Esophagus mucosa (tissue), 1 donor: ENCODE measurements around the gene KLK13. TPM values are rescaled to one million over a fixed set of nuclear protein-coding genes. Genes with fewer than 3 reads are reported as not detected.

Experiments
- ATAC-seq: fragments of 200-7000 bp; cut with Tn5 transposase; one replicate; pipeline ENCODE4 v1.9.1; 2020
- total RNA-seq: library from RNA; stranded (reverse); gene quantifications from one replicate; pipeline ENCODE4 v1.2.4, GENCODE V29; 2023
- donor health status: DM: yes; HTN: yes; CAD: no.

KLK13 gene
- total RNA-seq, 1 donor from 2014 or later, result 1,054 TPM

- ATAC-seq, result no peak
Observed at GRCh38 chr19:51091895-51092873, 27.3 kb upstream of the KLK13 start.

- no peak for ATAC-seq
Observed at GRCh38 chr19:51091126-51091525, 26.2 kb upstream of the KLK13 start.

GRCh38 chr19:51090471-51090870 lies 25.6 kb upstream of the KLK13 start:
- ATAC-seq, result no peak

- no peak for ATAC-seq
Observed at GRCh38 chr19:51089786-51090185, 24.9 kb upstream of the KLK13 start.

GRCh38 chr19:51086153-51086850 lies 21.4 kb upstream of the KLK13 start:
- no peak for ATAC-seq

GRCh38 chr19:51084505-51084904 lies 19.6 kb upstream of the KLK13 start:
- ATAC-seq, result no peak

- ATAC-seq, result no peak
Observed at GRCh38 chr19:51083783-51084182, 18.9 kb upstream of the KLK13 start.

- ATAC-seq, result no peak
Observed at GRCh38 chr19:51083181-51083580, 18.3 kb upstream of the KLK13 start.

- ATAC-seq, result no peak
Observed at GRCh38 chr19:51082611-51083010, 17.7 kb upstream of the KLK13 start, which contains the start of gene KLK14. Gene KLK14, minus strand, starts transcription at chr19:51082887. Its CDS starts 273 bp downstream, at chr19:51082614.

- ATAC-seq, result no peak
Observed at GRCh38 chr19:51081476-51081875, 16.6 kb upstream of the KLK13 start.

- ATAC-seq, result peak; percentile 4
Observed at GRCh38 chr19:51079481-51080110, 14.7 kb upstream of the KLK13 start.

- no peak for ATAC-seq
Observed at GRCh38 chr19:51078731-51079130, 13.8 kb upstream of the KLK13 start.

- no peak for ATAC-seq
Observed at GRCh38 chr19:51078104-51078503, 13.2 kb upstream of the KLK13 start.

GRCh38 chr19:51076631-51077213 lies 11.8 kb upstream of the KLK13 start:
- peak; percentile 52 for ATAC-seq

- ATAC-seq, result peak; percentile 74
Observed at GRCh38 chr19:51075998-51076397, 11.1 kb upstream of the KLK13 start.

- peak; percentile 39 for ATAC-seq
Observed at GRCh38 chr19:51071095-51071405, 6.2 kb upstream of the KLK13 start.

GRCh38 chr19:51070334-51071094 lies 5.6 kb upstream of the KLK13 start:
- no peak for ATAC-seq

GRCh38 chr19:51066393-51067186 lies 1.7 kb upstream of the KLK13 start:
- peak; percentile 24 for ATAC-seq

GRCh38 chr19:51065221-51065960 lies 499 bp upstream of the KLK13 start:
- ATAC-seq, result peak; percentile 76

GRCh38 chr19:51063664-51064063 lies 1.2 kb downstream of the KLK13 start:
- ATAC-seq, result no peak
